ENCODE results near the gene SALL4.
A peak's percentile ranks its signal among the peaks of the same experiment; 100 is the strongest.

The SALL4 gene

GRCh38 chr20:51775241-51775640, 27.1 kb downstream of the SALL4 start:
- no peaks in the 10 kb centered on the region for H3K27me3 ChIP-seq (replicated peaks)
- H3K36me3 ChIP-seq (replicated peaks) = no peaks in the 10 kb centered on the region
- in situ Hi-C loops (cut with HindIII; ENCODE audit: low pct_ligation_motif_present, low sequenced_read_pairs) = no loop called here
- DNase-seq = no peak
- H3K27ac ChIP-seq = no peak overlapping the region
- no peak overlapping the region for H3K4me3 ChIP-seq (ENCODE audit: low read depth, low read length)
- TF ChIP-seq CTCF (IDR thresholded peaks at IDR 0.05; ENCODE audit: low read depth, low read length, missing control alignments) = no peak

- in situ Hi-C loops (cut with HindIII; ENCODE audit: low pct_ligation_motif_present, low sequenced_read_pairs) = no loop called here
- Histone ChIP-seq H3K27me3 (replicated peaks) (no peaks in the 10 kb centered on the region), H3K36me3 (replicated peaks) (no peaks in the 10 kb centered on the region), H3K4me3 (ENCODE audit: low read depth, low read length) (no peak overlapping the region), H3K27ac (no peak overlapping the region)
- TF ChIP-seq CTCF (IDR thresholded peaks at IDR 0.05; ENCODE audit: low read depth, low read length, missing control alignments) = no peak
- DNase-seq = no peak
These were observed 30.1 kb downstream of the SALL4 start for GRCh38 chr20:51772236-51772635.

- DNase-seq = no peak
- TF ChIP-seq CTCF (IDR thresholded peaks at IDR 0.05; ENCODE audit: low read depth, low read length, missing control alignments) = no peak
- in situ Hi-C loops (cut with HindIII; ENCODE audit: low pct_ligation_motif_present, low sequenced_read_pairs) = no loop called here
- Histone ChIP-seq H3K36me3 (replicated peaks) (no peaks in the 10 kb centered on the region), H3K27ac (no peak overlapping the region), H3K27me3 (replicated peaks) (no peaks in the 10 kb centered on the region), H3K4me3 (ENCODE audit: low read depth, low read length) (no peak overlapping the region)
These were observed 32.2 kb downstream of the SALL4 start for GRCh38 chr20:51769976-51770615.

- no peaks in the 10 kb centered on the region for H3K27me3 ChIP-seq (replicated peaks)
- in situ Hi-C loops (cut with HindIII; ENCODE audit: low pct_ligation_motif_present, low sequenced_read_pairs) = no loop called here
- no peak overlapping the region for H3K27ac ChIP-seq
- no peak for DNase-seq
- no peaks in the 10 kb centered on the region for H3K36me3 ChIP-seq (replicated peaks)
- H3K4me3 ChIP-seq (ENCODE audit: low read depth, low read length) = peak overlapping the region; percentile 35
- TF ChIP-seq CTCF (IDR thresholded peaks at IDR 0.05; ENCODE audit: low read depth, low read length, missing control alignments) = no peak
These were observed 33.4 kb downstream of the SALL4 start for GRCh38 chr20:51768759-51769517.

GRCh38 chr20:51767867-51768758, 34.2 kb downstream of the SALL4 start, which contains the start of gene ATP9A:
ATP9A (minus strand) TSS chr20:51768390; CDS start chr20:51768369, 21 bp downstream.
- no peaks in the 10 kb centered on the region for H3K27me3 ChIP-seq (replicated peaks)
- no peak within 1 kb of the TSS for H3K27ac ChIP-seq
- peak within 1 kb of the TSS; percentile 69 for H3K4me3 ChIP-seq (ENCODE audit: low read depth, low read length)
- DNase-seq = no peak
- in situ Hi-C loops (cut with HindIII; ENCODE audit: low pct_ligation_motif_present, low sequenced_read_pairs) = no loop called here
- TF ChIP-seq CTCF (IDR thresholded peaks at IDR 0.05; ENCODE audit: low read depth, low read length, missing control alignments) = no peak
- H3K36me3 ChIP-seq (replicated peaks) = no peaks in the 10 kb centered on the region

Data from brain microvascular endothelial cell (primary cell).